ENCODE measurements around the gene NBAS. TPM values are rescaled to one million over a fixed set of nuclear protein-coding genes. Genes with fewer than 3 reads are reported as not detected.

NBAS gene
- total RNA-seq, 1 experiment from 2014 or later: 30.4 TPM

GRCh38 chr2:15186118-15186517 lies 375.0 kb downstream of the NBAS start:
- Histone ChIP-seq H3K4me3 (ENCODE audit: low read length) (no peak overlapping the region), H3K27ac (ENCODE audit: low read length) (no peak overlapping the region), H3K9ac (ENCODE audit: low read length) (no peak overlapping the region), H4K20me1 (ENCODE audit: insufficient read depth, low read depth, low read length) (no peaks in the 10 kb centered on the region), H3K4me2 (ENCODE audit: low read depth, low read length, poor library complexity, severe bottlenecking) (no peak overlapping the region), H3K4me1 (ENCODE audit: low read length) (no peaks in the 10 kb centered on the region), H3K9me2 (replicated peaks; ENCODE audit: insufficient read depth, low read length) (no peaks in the 10 kb centered on the region), H2AFZ (ENCODE audit: low read length) (no peak overlapping the region), H3K79me2 (ENCODE audit: low read length) (no peaks in the 10 kb centered on the region), H3K27me3 (ENCODE audit: low read length) (no peaks in the 10 kb centered on the region), H3K36me3 (ENCODE audit: insufficient read depth, low read length) (no peaks in the 10 kb centered on the region), H3K9me3 (ENCODE audit: low read length) (no peaks in the 10 kb centered on the region)
- no peak for DNase-seq

- no peaks in the 10 kb centered on the region for H3K27me3 ChIP-seq (ENCODE audit: low read length)
- no peaks in the 10 kb centered on the region for H3K4me1 ChIP-seq (ENCODE audit: low read length)
- H3K9ac ChIP-seq (ENCODE audit: low read length): no peak overlapping the region
- no peaks in the 10 kb centered on the region for H3K36me3 ChIP-seq (ENCODE audit: insufficient read depth, low read length)
- H3K4me2 ChIP-seq (ENCODE audit: low read depth, low read length, poor library complexity, severe bottlenecking): no peak overlapping the region
- H3K27ac ChIP-seq (ENCODE audit: low read length): no peak overlapping the region
- no peak overlapping the region for H3K4me3 ChIP-seq (ENCODE audit: low read length)
- no peak for DNase-seq
- no peaks in the 10 kb centered on the region for H4K20me1 ChIP-seq (ENCODE audit: insufficient read depth, low read depth, low read length)
- H3K79me2 ChIP-seq (ENCODE audit: low read length): no peaks in the 10 kb centered on the region
- no peaks in the 10 kb centered on the region for H3K9me2 ChIP-seq (replicated peaks; ENCODE audit: insufficient read depth, low read length)
- H2AFZ ChIP-seq (ENCODE audit: low read length): no peak overlapping the region
- H3K9me3 ChIP-seq (ENCODE audit: low read length): no peaks in the 10 kb centered on the region
Measured at GRCh38 chr2:15184491-15184890, 376.6 kb downstream of the NBAS start.

GRCh38 chr2:15182275-15182674 lies 378.9 kb downstream of the NBAS start:
- Histone ChIP-seq H3K27ac (ENCODE audit: low read length) (no peak overlapping the region), H4K20me1 (ENCODE audit: insufficient read depth, low read depth, low read length) (no peaks in the 10 kb centered on the region), H2AFZ (ENCODE audit: low read length) (no peak overlapping the region), H3K79me2 (ENCODE audit: low read length) (no peaks in the 10 kb centered on the region), H3K4me1 (ENCODE audit: low read length) (no peaks in the 10 kb centered on the region), H3K9me3 (ENCODE audit: low read length) (no peaks in the 10 kb centered on the region), H3K36me3 (ENCODE audit: insufficient read depth, low read length) (no peaks in the 10 kb centered on the region), H3K9ac (ENCODE audit: low read length) (no peak overlapping the region), H3K27me3 (ENCODE audit: low read length) (no peaks in the 10 kb centered on the region), H3K4me2 (ENCODE audit: low read depth, low read length, poor library complexity, severe bottlenecking) (no peak overlapping the region), H3K4me3 (ENCODE audit: low read length) (no peak overlapping the region), H3K9me2 (replicated peaks; ENCODE audit: insufficient read depth, low read length) (no peaks in the 10 kb centered on the region)
- DNase-seq: no peak

GRCh38 chr2:15181092-15181745 lies 379.9 kb downstream of the NBAS start:
- no peaks in the 10 kb centered on the region for H3K27me3 ChIP-seq (ENCODE audit: low read length)
- H3K9ac ChIP-seq (ENCODE audit: low read length): no peak overlapping the region
- no peaks in the 10 kb centered on the region for H4K20me1 ChIP-seq (ENCODE audit: insufficient read depth, low read depth, low read length)
- no peak overlapping the region for H3K4me2 ChIP-seq (ENCODE audit: low read depth, low read length, poor library complexity, severe bottlenecking)
- H3K9me2 ChIP-seq (replicated peaks; ENCODE audit: insufficient read depth, low read length): no peaks in the 10 kb centered on the region
- no peaks in the 10 kb centered on the region for H3K9me3 ChIP-seq (ENCODE audit: low read length)
- no peak overlapping the region for H2AFZ ChIP-seq (ENCODE audit: low read length)
- no peaks in the 10 kb centered on the region for H3K79me2 ChIP-seq (ENCODE audit: low read length)
- no peak overlapping the region for H3K27ac ChIP-seq (ENCODE audit: low read length)
- H3K4me3 ChIP-seq (ENCODE audit: low read length): no peak overlapping the region
- no peaks in the 10 kb centered on the region for H3K4me1 ChIP-seq (ENCODE audit: low read length)
- DNase-seq: no peak
- H3K36me3 ChIP-seq (ENCODE audit: insufficient read depth, low read length): no peaks in the 10 kb centered on the region

- H4K20me1 ChIP-seq (ENCODE audit: insufficient read depth, low read depth, low read length): no peaks in the 10 kb centered on the region
- H3K36me3 ChIP-seq (ENCODE audit: insufficient read depth, low read length): no peaks in the 10 kb centered on the region
- H3K9ac ChIP-seq (ENCODE audit: low read length): no peak overlapping the region
- no peaks in the 10 kb centered on the region for H3K4me1 ChIP-seq (ENCODE audit: low read length)
- H3K27me3 ChIP-seq (ENCODE audit: low read length): no peaks in the 10 kb centered on the region
- no peak for DNase-seq
- H3K79me2 ChIP-seq (ENCODE audit: low read length): no peaks in the 10 kb centered on the region
- H3K4me2 ChIP-seq (ENCODE audit: low read depth, low read length, poor library complexity, severe bottlenecking): no peak overlapping the region
- no peaks in the 10 kb centered on the region for H3K9me2 ChIP-seq (replicated peaks; ENCODE audit: insufficient read depth, low read length)
- H2AFZ ChIP-seq (ENCODE audit: low read length): no peak overlapping the region
- H3K27ac ChIP-seq (ENCODE audit: low read length): no peak overlapping the region
- H3K4me3 ChIP-seq (ENCODE audit: low read length): no peak overlapping the region
- no peaks in the 10 kb centered on the region for H3K9me3 ChIP-seq (ENCODE audit: low read length)
Measured at GRCh38 chr2:15180379-15180778, 380.8 kb downstream of the NBAS start.

- Histone ChIP-seq H3K27me3 (ENCODE audit: low read length) (no peaks in the 10 kb centered on the region), H3K9me2 (replicated peaks; ENCODE audit: insufficient read depth, low read length) (no peaks in the 10 kb centered on the region), H3K4me2 (ENCODE audit: low read depth, low read length, poor library complexity, severe bottlenecking) (no peak overlapping the region), H3K27ac (ENCODE audit: low read length) (no peak overlapping the region), H3K4me1 (ENCODE audit: low read length) (no peaks in the 10 kb centered on the region), H3K9ac (ENCODE audit: low read length) (no peak overlapping the region), H3K79me2 (ENCODE audit: low read length) (no peaks in the 10 kb centered on the region), H3K9me3 (ENCODE audit: low read length) (no peaks in the 10 kb centered on the region), H2AFZ (ENCODE audit: low read length) (no peak overlapping the region), H4K20me1 (ENCODE audit: insufficient read depth, low read depth, low read length) (no peaks in the 10 kb centered on the region), H3K4me3 (ENCODE audit: low read length) (no peak overlapping the region), H3K36me3 (ENCODE audit: insufficient read depth, low read length) (no peaks in the 10 kb centered on the region)
- no peak for DNase-seq
Measured at GRCh38 chr2:15178946-15179345, 382.2 kb downstream of the NBAS start.

- no peaks in the 10 kb centered on the region for H3K27me3 ChIP-seq (ENCODE audit: low read length)
- H3K4me1 ChIP-seq (ENCODE audit: low read length): no peaks in the 10 kb centered on the region
- no peak overlapping the region for H3K4me2 ChIP-seq (ENCODE audit: low read depth, low read length, poor library complexity, severe bottlenecking)
- H3K4me3 ChIP-seq (ENCODE audit: low read length): no peak overlapping the region
- H4K20me1 ChIP-seq (ENCODE audit: insufficient read depth, low read depth, low read length): no peaks in the 10 kb centered on the region
- no peaks in the 10 kb centered on the region for H3K79me2 ChIP-seq (ENCODE audit: low read length)
- H3K9me2 ChIP-seq (replicated peaks; ENCODE audit: insufficient read depth, low read length): no peaks in the 10 kb centered on the region
- DNase-seq: no peak
- H3K9ac ChIP-seq (ENCODE audit: low read length): no peak overlapping the region
- no peaks in the 10 kb centered on the region for H3K9me3 ChIP-seq (ENCODE audit: low read length)
- no peak overlapping the region for H3K27ac ChIP-seq (ENCODE audit: low read length)
- H2AFZ ChIP-seq (ENCODE audit: low read length): no peak overlapping the region
- H3K36me3 ChIP-seq (ENCODE audit: insufficient read depth, low read length): no peaks in the 10 kb centered on the region
Measured at GRCh38 chr2:15177103-15177502, 384.0 kb downstream of the NBAS start.

GRCh38 chr2:15176604-15177003 lies 384.5 kb downstream of the NBAS start:
- no peaks in the 10 kb centered on the region for H4K20me1 ChIP-seq (ENCODE audit: insufficient read depth, low read depth, low read length)
- no peak overlapping the region for H3K4me2 ChIP-seq (ENCODE audit: low read depth, low read length, poor library complexity, severe bottlenecking)
- no peaks in the 10 kb centered on the region for H3K9me3 ChIP-seq (ENCODE audit: low read length)
- no peaks in the 10 kb centered on the region for H3K36me3 ChIP-seq (ENCODE audit: insufficient read depth, low read length)
- no peak overlapping the region for H3K27ac ChIP-seq (ENCODE audit: low read length)
- DNase-seq: no peak
- H3K9me2 ChIP-seq (replicated peaks; ENCODE audit: insufficient read depth, low read length): no peaks in the 10 kb centered on the region
- no peaks in the 10 kb centered on the region for H3K79me2 ChIP-seq (ENCODE audit: low read length)
- H3K9ac ChIP-seq (ENCODE audit: low read length): no peak overlapping the region
- no peak overlapping the region for H2AFZ ChIP-seq (ENCODE audit: low read length)
- no peaks in the 10 kb centered on the region for H3K27me3 ChIP-seq (ENCODE audit: low read length)
- no peaks in the 10 kb centered on the region for H3K4me1 ChIP-seq (ENCODE audit: low read length)
- H3K4me3 ChIP-seq (ENCODE audit: low read length): no peak overlapping the region

GRCh38 chr2:15174567-15174966 lies 386.6 kb downstream of the NBAS start:
- Histone ChIP-seq H3K79me2 (ENCODE audit: low read length) (no peaks in the 10 kb centered on the region), H3K27me3 (ENCODE audit: low read length) (no peaks in the 10 kb centered on the region), H3K9ac (ENCODE audit: low read length) (no peak overlapping the region), H3K27ac (ENCODE audit: low read length) (no peak overlapping the region), H3K4me3 (ENCODE audit: low read length) (no peak overlapping the region), H3K4me2 (ENCODE audit: low read depth, low read length, poor library complexity, severe bottlenecking) (no peak overlapping the region), H4K20me1 (ENCODE audit: insufficient read depth, low read depth, low read length) (no peaks in the 10 kb centered on the region), H3K9me3 (ENCODE audit: low read length) (no peaks in the 10 kb centered on the region), H3K36me3 (ENCODE audit: insufficient read depth, low read length) (no peaks in the 10 kb centered on the region), H3K4me1 (ENCODE audit: low read length) (no peaks in the 10 kb centered on the region), H3K9me2 (replicated peaks; ENCODE audit: insufficient read depth, low read length) (no peaks in the 10 kb centered on the region), H2AFZ (ENCODE audit: low read length) (no peak overlapping the region)
- no peak for DNase-seq

Measured in Karpas-422 (cell line).